Measurements from ENCODE around the gene AQP10. TPM values are rescaled to one million over a fixed set of nuclear protein-coding genes. Genes with fewer than 3 reads are reported as not detected.
"Not testable (repeated sequence)": the region's sequence is repeated elsewhere in the genome, so short reads cannot be mapped to it uniquely, and the experiment has no call there.

Gene AQP10
- not detected for total RNA-seq
- 0.07 TPM for total RNA-seq (2013)
- total RNA-seq, result 0 to 0.11 (median 0) reads per million in 29 experiments

GRCh38 chr1:154320882-154321608 is at the start of gene AQP10:
Gene AQP10 (plus strand): TSS chr1:154321093. CDS start chr1:154321156, 63 bp downstream.
- WGBS (ENCODE audit: insufficient coverage), result 79% methylated on average over 2 of the region's 9 CpGs
- DNase-seq, result no peak
- H3K9me3 ChIP-seq, result peaks cover 3% of the 10 kb centered on the region
- H3K27ac Mint-ChIP-seq, result no peak within 1 kb of the TSS
- peaks cover 0 to 13% of the 10 kb centered on the region in 2 experiments for H3K4me1 ChIP-seq (ENCODE audit: control insufficient read depth in 1 of 2, extremely low read depth in 1 of 2, insufficient read depth in 2 of 2, low read length in 2 of 2)
- peaks cover 3 to 12% (median 4%) of the 10 kb centered on the region in 3 donors for H3K9me3 Mint-ChIP-seq
- ChIA-PET CTCF (interaction anchor here in 1 of 2 donors (0.7 kb wide), 1 partner anchor 12 kb away, joined by 6 read pairs; no protein-coding TSS in a partner anchor), POLR2A (no interaction called here)
- H3K36me3 ChIP-seq (ENCODE audit: control insufficient read depth in 2 of 2, extremely low read depth in 1 of 2, insufficient read depth in 1 of 2, low read length in 1 of 2), result no peaks in the 10 kb centered on the region
- no peak within 1 kb of the TSS for H3K27ac ChIP-seq (ENCODE audit: low read length)
- no peak for ATAC-seq (replicated peaks in 1 of 4)
- peaks cover 8 to 11% (median 10%) of the 10 kb centered on the region in 3 donors for H3K4me1 Mint-ChIP-seq
- no peaks in the 10 kb centered on the region for H3K36me3 Mint-ChIP-seq
- peaks cover 0 to 2% of the 10 kb centered on the region in 2 donors for H3K27me3 Mint-ChIP-seq
- no peak within 1 kb of the TSS for H3K4me3 Mint-ChIP-seq
- no peak within 1 kb of the TSS for H3K4me3 ChIP-seq (ENCODE audit: control insufficient read depth in 1 of 2, extremely low read depth in 1 of 2, low read length in 1 of 2)
- peaks cover 0 to 14% of the 10 kb centered on the region in 2 experiments for H3K27me3 ChIP-seq (replicated peaks in 1 of 2; ENCODE audit: control insufficient read depth in 2 of 2, extremely low read depth in 1 of 2, insufficient read depth in 2 of 2, low read length in 1 of 2)

- no peaks in the 10 kb centered on the region for H3K9me3 Mint-ChIP-seq
- POLR2A ChIA-PET, result interaction anchor here (0.6 to 0.7 kb wide), 8 partner anchors 49 to 1586 kb away, joined by 3 to 14 read pairs (median 8); partner anchors contain the start of gene RAB13 (in 1 of the 2)
- peaks cover 5 to 47% of the 10 kb centered on the region in 2 donors for H3K36me3 ChIP-seq (ENCODE audit: control insufficient read depth in 2 of 2, extremely low read depth in 1 of 2, insufficient read depth in 1 of 2, low read length in 1 of 2)
- peak; percentile 92 to 93 (median 92) for ATAC-seq (replicated peaks in 1 of 4)
- peaks cover 17 to 28% of the 10 kb centered on the region in 2 experiments for H3K4me1 ChIP-seq (ENCODE audit: control insufficient read depth in 1 of 2, extremely low read depth in 1 of 2, insufficient read depth in 2 of 2, low read length in 2 of 2)
- DNase-seq, result peak; percentile 86 to 99 (median 96)
- H3K4me3 ChIP-seq (ENCODE audit: control insufficient read depth in 1 of 2, extremely low read depth in 1 of 2, low read length in 1 of 2), result peak within 1 kb of the TSS; percentile 98 to 99
- H3K36me3 Mint-ChIP-seq, result peaks cover 34% of the 10 kb centered on the region
- CTCF ChIA-PET, result interaction anchor here (0.6 to 1.7 kb wide), 22 partner anchors 9 to 1926 kb away, joined by 3 to 19 read pairs (median 4); partner anchors contain the start of genes ATP8B2 (in 1 of the 2), JTB (in 1 of the 2), TPM3 (in 1 of the 2) and UBAP2L (in 1 of the 2)
- no peaks in the 10 kb centered on the region for H3K9me3 ChIP-seq
- peaks cover 34 to 41% (median 39%) of the 10 kb centered on the region in 3 donors for H3K4me1 Mint-ChIP-seq
- no peaks in the 10 kb centered on the region for H3K27me3 ChIP-seq (replicated peaks in 1 of 2; ENCODE audit: control insufficient read depth in 2 of 2, extremely low read depth in 1 of 2, insufficient read depth in 2 of 2, low read length in 1 of 2)
- WGBS (ENCODE audit: insufficient coverage), result under 1% methylated on average over 29 of the region's 47 CpGs
- H3K27me3 Mint-ChIP-seq, result no peaks in the 10 kb centered on the region
- peak within 1 kb of the TSS; percentile 97 to 100 (median 97) for H3K4me3 Mint-ChIP-seq
- peak within 1 kb of the TSS; percentile 96 for H3K27ac ChIP-seq (ENCODE audit: low read length)
- peak within 1 kb of the TSS; percentile 98 for H3K27ac Mint-ChIP-seq
Observed at GRCh38 chr1:154272217-154272998, 48.5 kb upstream of the AQP10 start, which contains the start of gene HAX1. Gene HAX1 (plus strand): TSS chr1:154272629. CDS start chr1:154272724, 95 bp downstream.

- peak overlapping the region; percentile 98 to 99 for H3K4me3 ChIP-seq (ENCODE audit: control insufficient read depth in 1 of 2, extremely low read depth in 1 of 2, low read length in 1 of 2)
- peaks cover 34% of the 10 kb centered on the region for H3K36me3 Mint-ChIP-seq
- CTCF ChIA-PET, result interaction anchor here (0.6 to 1.7 kb wide), 6 partner anchors 7 to 1925 kb away, joined by 3 to 9 read pairs (median 4); partner anchors contain the start of genes ATP8B2 (in 1 of the 2) and JTB (in 1 of the 2)
- no peaks in the 10 kb centered on the region for H3K9me3 Mint-ChIP-seq
- 87% methylated on average over 6 of the region's 13 CpGs for WGBS (ENCODE audit: insufficient coverage)
- DNase-seq, result peak in 1 of 35 experiments; percentile 5
- peaks cover 4 to 47% of the 10 kb centered on the region in 2 donors for H3K36me3 ChIP-seq (ENCODE audit: control insufficient read depth in 2 of 2, extremely low read depth in 1 of 2, insufficient read depth in 1 of 2, low read length in 1 of 2)
- no peaks in the 10 kb centered on the region for H3K9me3 ChIP-seq
- H3K4me3 Mint-ChIP-seq, result peak overlapping the region; percentile 97 to 100 (median 97)
- no peaks in the 10 kb centered on the region for H3K27me3 Mint-ChIP-seq
- H3K27ac ChIP-seq (ENCODE audit: low read length), result peak overlapping the region; percentile 96
- ATAC-seq (replicated peaks in 1 of 4), result peak in 1 of 4 experiments; percentile 1
- peak overlapping the region; percentile 98 for H3K27ac Mint-ChIP-seq
- POLR2A ChIA-PET, result interaction anchor here in 1 of 2 donors (0.6 kb wide), 4 partner anchors 49 to 1231 kb away, joined by 3 to 12 read pairs (median 7); no protein-coding TSS in a partner anchor
- H3K4me1 ChIP-seq (ENCODE audit: control insufficient read depth in 1 of 2, extremely low read depth in 1 of 2, insufficient read depth in 2 of 2, low read length in 2 of 2), result peaks cover 17 to 28% of the 10 kb centered on the region in 2 experiments
- peaks cover 34 to 41% (median 39%) of the 10 kb centered on the region in 3 donors for H3K4me1 Mint-ChIP-seq
- H3K27me3 ChIP-seq (replicated peaks in 1 of 2; ENCODE audit: control insufficient read depth in 2 of 2, extremely low read depth in 1 of 2, insufficient read depth in 2 of 2, low read length in 1 of 2), result no peaks in the 10 kb centered on the region
Observed at GRCh38 chr1:154272999-154273563, 47.8 kb upstream of the AQP10 start.

GRCh38 chr1:154276797-154277196 is 44.1 kb upstream of the AQP10 start:
- CTCF ChIA-PET, result interaction anchor here (0.6 to 1.3 kb wide), 3 partner anchors 56 to 371 kb away, joined by 3 to 15 read pairs (median 5); no protein-coding TSS in a partner anchor
- no peaks in the 10 kb centered on the region for H3K27me3 Mint-ChIP-seq
- Histone ChIP-seq H3K9me3 (no peaks in the 10 kb centered on the region), H3K36me3 (ENCODE audit: control insufficient read depth in 2 of 2, extremely low read depth in 1 of 2, insufficient read depth in 1 of 2, low read length in 1 of 2) (peaks cover 4 to 24% of the 10 kb centered on the region in 2 donors), H3K27me3 (replicated peaks in 1 of 2; ENCODE audit: control insufficient read depth in 2 of 2, extremely low read depth in 1 of 2, insufficient read depth in 2 of 2, low read length in 1 of 2) (no peaks in the 10 kb centered on the region), H3K4me3 (ENCODE audit: control insufficient read depth in 1 of 2, extremely low read depth in 1 of 2, low read length in 1 of 2) (no peak overlapping the region), H3K27ac (ENCODE audit: low read length) (no peak overlapping the region), H3K4me1 (ENCODE audit: control insufficient read depth in 1 of 2, extremely low read depth in 1 of 2, insufficient read depth in 2 of 2, low read length in 2 of 2) (peaks cover 13 to 24% of the 10 kb centered on the region in 2 experiments)
- no peaks in the 10 kb centered on the region for H3K9me3 Mint-ChIP-seq
- POLR2A ChIA-PET, result no interaction called here
- H3K27ac Mint-ChIP-seq, result no peak overlapping the region
- no peak overlapping the region for H3K4me3 Mint-ChIP-seq
- H3K36me3 Mint-ChIP-seq, result peaks cover 20% of the 10 kb centered on the region
- peak in 17 of 35 experiments; percentile 1 to 54 (median 19) for DNase-seq
- peaks cover 27 to 31% (median 31%) of the 10 kb centered on the region in 3 donors for H3K4me1 Mint-ChIP-seq
- no peak for ATAC-seq (replicated peaks in 1 of 4)
- no CpG with 5 or more reads among the region's 7 CpGs for WGBS (ENCODE audit: insufficient coverage)

- ATAC-seq (replicated peaks in 1 of 4); H3K9me3 ChIP-seq; H3K4me1 ChIP-seq (ENCODE audit: control insufficient read depth in 1 of 2, extremely low read depth in 1 of 2, insufficient read depth in 2 of 2, low read length in 2 of 2); H3K27ac ChIP-seq (ENCODE audit: low read length); H3K4me3 Mint-ChIP-seq; H3K36me3 ChIP-seq (ENCODE audit: control insufficient read depth in 2 of 2, extremely low read depth in 1 of 2, insufficient read depth in 1 of 2, low read length in 1 of 2); H3K27me3 Mint-ChIP-seq; DNase-seq; H3K4me3 ChIP-seq (ENCODE audit: control insufficient read depth in 1 of 2, extremely low read depth in 1 of 2, low read length in 1 of 2); CTCF ChIA-PET; H3K4me1 Mint-ChIP-seq; POLR2A ChIA-PET; H3K27me3 ChIP-seq (replicated peaks in 1 of 2; ENCODE audit: control insufficient read depth in 2 of 2, extremely low read depth in 1 of 2, insufficient read depth in 2 of 2, low read length in 1 of 2); H3K9me3 Mint-ChIP-seq; H3K27ac Mint-ChIP-seq; H3K36me3 Mint-ChIP-seq: not testable (repeated sequence)
- WGBS (ENCODE audit: insufficient coverage), result no CpG with 5 or more reads among the region's 30 CpGs
Observed at GRCh38 chr1:154287591-154287990, 33.3 kb upstream of the AQP10 start.

Data from T-cell (primary cell).